ENCODE results near the gene LRRFIP1.

Gene LRRFIP1

DNA sequence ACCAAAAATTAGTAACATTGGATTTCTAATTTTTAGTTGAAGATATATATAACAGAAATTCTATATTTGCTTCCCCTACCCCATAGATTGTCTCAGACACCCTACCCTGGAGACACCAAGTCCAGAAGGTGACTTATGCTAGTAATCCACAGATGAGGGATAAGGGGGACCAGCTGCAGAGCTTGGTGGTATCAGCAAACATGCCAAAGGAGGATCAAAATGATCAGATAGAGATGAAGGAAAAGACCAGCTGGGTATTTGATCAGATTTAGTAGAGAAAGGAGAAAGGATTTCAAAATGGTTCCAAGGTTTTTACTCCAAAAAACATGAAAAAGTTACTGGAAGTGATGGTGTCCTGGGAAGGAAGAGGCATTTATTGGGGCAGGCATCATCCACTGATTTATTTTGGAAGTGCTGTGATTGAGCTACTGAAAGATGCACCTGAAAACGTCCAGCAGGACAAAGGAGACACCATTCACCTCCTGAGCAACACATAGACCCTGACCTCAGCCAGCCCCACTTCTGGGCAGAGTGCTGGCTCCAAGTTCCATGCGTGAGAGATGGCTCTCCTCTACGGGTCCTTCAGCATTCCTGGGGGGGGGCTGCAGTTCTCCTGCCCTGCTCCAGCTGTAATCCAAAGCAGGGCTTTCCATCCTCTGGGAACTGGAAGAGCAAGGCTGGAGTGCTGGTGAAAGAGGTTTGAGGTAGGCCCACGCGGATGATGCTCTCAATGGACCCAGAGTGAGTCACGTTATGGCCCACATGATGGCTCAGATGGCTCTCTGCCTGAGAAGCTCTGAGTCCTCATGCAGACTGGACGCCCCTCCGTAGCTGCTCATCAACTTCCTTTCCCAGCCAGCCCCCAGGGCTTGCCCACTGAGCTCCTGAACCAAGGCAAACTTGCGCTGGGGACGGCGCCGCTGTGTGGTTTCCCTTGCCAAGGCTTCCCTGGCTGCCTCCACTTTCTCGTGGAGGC is 3.7 kb upstream of the LRRFIP1 start:
- DNase-seq, result no peak

- DNase-seq, result no peak
Observed at GRCh38 chr2:237624565-237624964, 2.8 kb upstream of the LRRFIP1 start.

- DNase-seq, result no peak
Observed at GRCh38 chr2:237625216-237625705, 2.1 kb upstream of the LRRFIP1 start.

DNA sequence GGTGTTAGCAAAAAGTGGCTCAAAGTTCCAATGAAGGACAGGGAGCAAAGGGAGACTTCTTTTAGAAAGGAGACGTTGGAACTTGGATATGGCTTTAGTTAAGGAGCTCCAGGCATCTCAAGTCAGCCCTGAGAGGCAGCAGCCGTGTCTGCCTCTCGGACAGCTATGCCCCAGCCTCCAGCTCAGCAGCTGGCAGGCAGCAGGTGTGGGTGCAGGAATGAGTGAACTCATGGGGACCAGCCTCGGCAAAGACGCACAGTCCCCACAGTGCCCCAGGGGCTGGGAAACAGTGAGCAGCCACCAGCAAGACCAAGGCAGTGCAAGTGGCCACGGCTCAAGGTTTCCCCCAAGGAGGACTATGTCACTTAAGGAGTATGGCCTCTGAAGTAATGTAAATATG is 1.6 kb upstream of the LRRFIP1 start:
- DNase-seq, result no peak

- DNase-seq, result no peak
Observed at GRCh38 chr2:237626813-237627440, 460 bp upstream of the LRRFIP1 start.

DNA sequence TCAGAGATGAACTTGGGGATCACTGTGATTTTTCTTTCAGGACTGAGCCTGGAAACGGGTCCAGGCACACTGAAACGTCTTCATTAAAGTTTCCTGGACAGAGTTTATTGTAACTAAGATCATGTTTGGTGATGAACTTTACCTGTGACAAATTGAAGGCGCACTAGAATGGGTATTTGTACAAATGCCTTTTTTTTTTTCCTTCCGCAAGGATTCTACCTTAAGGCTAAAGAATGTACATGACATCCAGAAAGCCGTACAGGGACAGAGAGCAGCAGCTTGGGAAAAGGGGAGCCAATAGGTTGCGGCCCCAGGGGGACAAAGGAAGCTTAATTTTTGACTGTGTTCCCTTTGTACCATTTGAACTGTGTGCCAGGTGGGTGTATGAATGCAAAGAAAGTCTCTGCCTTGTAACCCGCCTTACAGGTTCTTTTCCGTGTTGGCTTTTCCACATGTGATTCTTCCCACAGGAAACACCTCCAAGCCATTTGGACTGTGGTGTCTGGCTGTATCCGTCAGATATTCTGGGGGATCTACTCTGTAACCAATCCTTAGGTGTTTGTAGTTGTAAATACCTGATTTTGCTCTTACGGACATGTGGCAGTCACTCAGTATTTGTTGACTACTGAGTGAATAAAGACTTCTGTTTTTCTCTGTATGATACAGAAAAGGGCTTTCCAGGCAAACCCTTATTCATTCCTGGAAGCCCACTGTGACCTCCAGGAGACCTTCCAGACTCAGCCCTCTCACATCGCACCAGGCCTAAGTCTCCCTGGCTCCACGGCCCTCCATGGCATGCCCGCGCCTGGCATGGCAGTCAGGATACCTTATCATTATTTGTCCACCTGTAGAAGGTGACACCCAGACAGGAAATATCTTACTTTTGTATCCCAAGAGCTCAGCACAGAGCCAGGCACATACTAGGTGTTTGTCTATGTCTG is 1.1 kb downstream of the LRRFIP1 start:
- DNase-seq, result no peak

DNA sequence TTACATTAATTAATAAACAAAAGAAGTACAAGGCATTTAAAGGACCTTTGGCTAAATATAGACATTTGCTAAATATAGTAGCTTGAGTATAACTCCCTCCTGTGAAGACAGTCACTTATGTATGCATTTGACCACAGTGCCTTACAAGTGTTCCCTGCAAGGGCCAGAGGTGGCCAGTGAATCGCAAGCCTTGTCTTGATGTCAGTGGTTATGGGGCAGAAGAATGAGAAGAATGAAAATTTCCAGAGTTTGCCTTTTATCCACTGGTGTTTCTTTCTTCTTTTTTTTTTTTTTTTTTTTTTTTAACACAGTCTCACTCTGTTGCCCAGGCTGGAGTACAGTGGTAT is 1.8 kb downstream of the LRRFIP1 start:
- DNase-seq, result no peak

DNA sequence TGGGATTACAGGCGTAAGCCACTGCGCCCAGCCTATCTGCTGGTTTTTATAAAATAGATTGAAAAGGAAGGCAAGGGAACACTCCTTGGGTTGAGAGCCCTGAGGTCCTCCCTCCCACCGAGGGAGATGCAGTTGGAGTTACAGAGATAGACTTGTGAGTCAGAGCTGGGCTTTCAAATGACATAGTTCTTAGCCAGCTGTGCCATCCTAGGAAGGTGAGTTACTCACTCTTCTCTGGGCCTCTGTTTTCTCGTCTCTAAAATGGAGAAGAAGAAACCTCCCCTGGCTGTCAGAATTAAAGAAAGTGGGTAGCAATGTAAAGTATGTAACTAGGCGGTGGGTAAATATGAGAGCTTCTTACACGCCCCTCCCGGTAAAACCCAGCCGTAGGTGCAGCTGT is 2.4 kb downstream of the LRRFIP1 start:
- no peak for DNase-seq

GRCh38 chr2:237630216-237631000 is 3.0 kb downstream of the LRRFIP1 start:
- no peak for DNase-seq

GRCh38 chr2:237631007-237631785 is 3.8 kb downstream of the LRRFIP1 start:
- no peak for DNase-seq

GRCh38 chr2:237631801-237632585 is 4.6 kb downstream of the LRRFIP1 start:
- no peak for DNase-seq

- DNase-seq, result no peak
Observed at GRCh38 chr2:237633061-237633561, 5.7 kb downstream of the LRRFIP1 start.

DNA sequence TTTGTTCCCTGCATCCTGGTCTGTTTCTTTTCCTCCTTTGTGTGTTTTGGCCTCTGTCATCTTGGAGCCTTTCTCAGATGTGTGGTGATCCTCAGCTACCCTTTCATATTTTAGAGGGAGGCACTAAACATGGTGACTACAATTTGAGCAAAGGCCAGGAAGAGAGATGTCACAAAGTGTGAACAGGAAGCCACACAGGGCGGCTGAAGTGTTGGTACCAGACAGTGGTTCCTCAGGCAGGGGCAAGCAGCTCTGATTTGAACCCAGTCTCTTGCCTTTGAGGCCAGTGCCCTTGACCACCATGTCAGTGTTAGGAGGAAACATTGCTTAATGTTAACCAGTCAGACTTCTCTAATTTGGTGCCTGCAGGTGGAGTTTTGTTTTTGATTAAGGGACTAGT is 9.2 kb downstream of the LRRFIP1 start:
- DNase-seq, result no peak

- DNase-seq, result no peak
Observed at GRCh38 chr2:237637429-237638135, 10.2 kb downstream of the LRRFIP1 start.

- no peak for DNase-seq
Observed at GRCh38 chr2:237638176-237638575, 10.8 kb downstream of the LRRFIP1 start.

GRCh38 chr2:237639052-237639835 is 11.9 kb downstream of the LRRFIP1 start:
- DNase-seq, result no peak

DNA sequence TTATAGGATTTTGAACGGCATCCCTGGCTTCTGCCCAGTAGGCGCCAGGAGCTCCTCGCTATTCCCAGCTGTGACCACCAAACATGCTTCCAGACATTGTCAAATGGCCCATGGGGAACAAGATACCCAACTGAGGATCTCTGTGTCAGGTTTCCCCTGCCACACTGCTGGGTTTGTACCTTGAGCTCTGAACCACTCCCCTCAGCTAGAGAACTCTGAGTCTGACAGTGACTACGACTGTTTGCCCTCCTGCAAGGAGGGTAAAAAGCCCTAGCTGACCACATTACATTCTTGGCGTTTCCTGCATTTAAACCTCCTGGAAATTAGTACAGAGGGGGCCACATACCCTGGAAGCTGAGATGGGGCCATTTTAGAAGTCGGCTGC is 12.4 kb downstream of the LRRFIP1 start:
- no peak for DNase-seq

DNA sequence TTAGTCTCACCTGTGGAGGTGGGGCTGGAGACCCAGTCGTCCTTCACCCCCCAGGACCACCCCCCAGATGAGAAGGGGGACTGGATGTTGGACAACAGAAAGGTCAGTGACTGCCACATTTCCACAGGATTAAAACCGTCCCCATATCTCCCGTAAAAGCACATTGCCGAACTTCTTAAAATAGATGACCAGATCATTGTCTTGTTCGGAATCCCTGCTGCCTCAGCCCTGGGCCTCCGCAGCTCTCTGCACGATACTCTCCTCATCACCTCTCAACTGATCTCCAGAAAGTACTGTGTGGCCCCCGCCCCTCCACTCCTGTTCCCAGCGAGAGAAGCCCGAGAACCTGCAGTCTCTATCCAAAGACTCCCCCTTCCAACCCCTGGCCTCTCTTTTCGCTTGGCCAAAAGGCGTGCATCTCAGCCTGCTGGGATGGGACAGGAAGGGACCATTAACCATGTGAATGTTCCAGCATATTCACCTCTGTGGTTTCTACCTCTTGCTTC is 13.2 kb downstream of the LRRFIP1 start:
- DNase-seq, result no peak
